ENCODE measurements around the gene STIP1.

DNA sequence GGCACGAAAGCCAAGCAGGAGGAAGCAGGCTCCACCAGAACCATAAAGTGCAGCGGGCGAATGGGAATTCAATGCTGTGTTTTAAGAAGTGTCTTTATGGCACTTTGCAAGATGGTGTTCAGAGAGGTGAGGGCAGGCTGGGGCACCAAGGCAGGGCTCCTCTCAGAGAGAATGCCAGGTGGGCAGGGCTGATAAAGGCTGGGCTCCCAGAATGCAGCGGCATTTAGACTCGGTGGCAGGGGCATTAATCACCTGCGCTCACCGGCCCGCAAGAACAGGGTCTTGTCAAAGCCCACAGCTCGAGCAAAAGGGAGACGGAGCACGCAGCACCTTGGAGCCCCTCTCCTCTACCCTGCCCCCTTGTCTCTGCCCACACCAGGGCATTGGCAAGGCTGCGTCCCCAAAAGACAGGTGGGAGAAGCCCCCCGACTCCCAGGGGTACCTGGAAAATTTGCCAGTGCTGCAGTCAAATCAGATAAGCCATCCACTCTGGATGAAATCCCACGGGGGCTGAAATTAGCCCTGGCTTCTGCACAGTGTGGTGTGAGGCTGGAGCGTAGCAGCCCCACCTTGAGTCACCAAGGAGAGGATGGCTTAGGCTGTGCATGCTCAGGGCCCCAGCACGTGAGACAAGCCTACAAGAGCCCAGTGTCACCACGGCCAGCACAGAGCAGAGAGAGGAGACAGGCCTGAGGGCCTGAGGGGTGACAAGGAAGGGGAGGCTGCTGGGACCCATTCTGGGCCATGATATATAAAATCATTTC is 28.2 kb upstream of the STIP1 start:
- TF ChIP-seq EZH2 (IDR thresholded peaks at IDR 0.05) (no peak), POLR2AphosphoS5 (IDR thresholded peaks at IDR 0.05; ENCODE audit: borderline replicate concordance, low read depth, low read length) (no peak)

Data from SK-N-MC (cell line).